Vagina (tissue), 2 donors: Measurements from ENCODE around the gene DAGLA.

ENCODE experiments used
- CTCF ChIP-seq, 3 experiments: fragments of 450-650 bp in 2 of 3; fragments of 200-600 bp in 1 of 3; sonication (generic) in 1 of 3; IDR thresholded peaks; one replicate each; pipeline ENCODE4 v1.5.1; 2017 to 2019; ENCODE audit warnings: antibody characterized with exemption in 3 of 3, mild to moderate bottlenecking in 2 of 3, moderate library complexity in 2 of 3
- POLR2A ChIP-seq, 2 donors: fragments of 450-650 bp; IDR thresholded peaks; one replicate each; pipeline ENCODE4 v1.6.1; 2017; ENCODE audit warnings: antibody characterized with exemption in 2 of 2, mild to moderate bottlenecking in 2 of 2, moderate library complexity in 2 of 2
- POLR2AphosphoS5 ChIP-seq, 2 donors: sonication (generic); formaldehyde crosslinking; IDR thresholded peaks; one replicate each; pipeline ENCODE4 v1.9.0; 2017; ENCODE audit warnings: antibody characterized with exemption in 2 of 2, mild to moderate bottlenecking in 2 of 2, low read depth in 1 of 2; ENCODE audit not compliant: insufficient read depth in 1 of 2

GRCh38 chr11:61716478-61717285 is 36.5 kb downstream of the DAGLA start:
- TF ChIP-seq POLR2AphosphoS5 (IDR thresholded peaks at IDR 0.05; ENCODE audit: insufficient read depth in 1 of 2, low read depth in 1 of 2) (no peak), POLR2A (IDR thresholded peaks at IDR 0.05) (no peak), CTCF (IDR thresholded peaks at IDR 0.05) (no peak)
